AG04450 (cell line): ENCODE measurements around the gene NACC2. TPM values are rescaled to one million over a fixed set of nuclear protein-coding genes. Genes with fewer than 3 reads are reported as not detected.

ENCODE experiments used
- CTCF ChIA-PET: fragments of 300-600, 350-600 bp; formaldehyde crosslinking; extraction: SDS; loops from one replicate; lab custom pipeline; 2022; ENCODE audit warnings: antibody characterized with exemption, inconsistent platforms; lab: Charles Lee
- POLR2A ChIA-PET: fragments of 350-600 bp; formaldehyde crosslinking; extraction: SDS; loops from one replicate; lab custom pipeline; 2021; ENCODE audit warnings: antibody characterized with exemption, inconsistent platforms; lab: Yijun Ruan, JAX
- DNase-seq: peaks from one replicate; pipeline ENCODE4 v3.0.0-alpha.2; 2011; ENCODE audit warnings: low read depth, low spot score
- H3K27ac ChIP-seq: one replicate; pipeline ENCODE4 v1.5.1; 2012; ENCODE audit warnings: low read depth, low read length, control low read depth
- H3K27me3 ChIP-seq: one replicate; pipeline ENCODE4 v1.6.0; 2012; ENCODE audit warnings: low read length; ENCODE audit not compliant: control insufficient read depth, insufficient read depth
- H3K4me3 ChIP-seq: 2 replicates; pipeline ENCODE4 v1.5.1; 2011; ENCODE audit warnings: mild to moderate bottlenecking, low read depth, low read length, control low read depth
- H3K9me3 ChIP-seq: 2 replicates; pipeline ENCODE4 v1.5.1; 2012; ENCODE audit warnings: low read length; ENCODE audit not compliant: control insufficient read depth, insufficient read depth
- CTCF ChIP-seq: IDR thresholded peaks from 2 replicates; pipeline ENCODE4 v1.5.1; 2011; ENCODE audit warnings: low read depth, low read length, control low read depth, inconsistent platforms
- polyA plus RNA-seq: library from polyadenylated mRNA; depleted of rRNA; stranded (reverse); fragments of >200 nt; gene quantifications from 2 replicates; pipeline ENCODE4 v1.2.3, GENCODE V29; 2011

The NACC2 gene
- polyA plus RNA-seq, 1 experiment = 11.7 TPM

- Histone ChIP-seq H3K4me3 (no peak overlapping the region), H3K27me3 (peaks cover 43% of the 10 kb centered on the region), H3K9me3 (no peaks in the 10 kb centered on the region; the same call in 1 of the 2 replicates), H3K27ac (no peak overlapping the region)
- no peak for DNase-seq
- no peak for TF ChIP-seq CTCF
- CTCF ChIA-PET = interaction anchor here (1.3 kb wide), 1 partner anchor 33 kb away, joined by 3 read pairs; no protein-coding TSS in a partner anchor
- POLR2A ChIA-PET = no interaction called here
These were observed 42.5 kb upstream of the NACC2 start for GRCh38 chr9:136137321-136138265.

DNA sequence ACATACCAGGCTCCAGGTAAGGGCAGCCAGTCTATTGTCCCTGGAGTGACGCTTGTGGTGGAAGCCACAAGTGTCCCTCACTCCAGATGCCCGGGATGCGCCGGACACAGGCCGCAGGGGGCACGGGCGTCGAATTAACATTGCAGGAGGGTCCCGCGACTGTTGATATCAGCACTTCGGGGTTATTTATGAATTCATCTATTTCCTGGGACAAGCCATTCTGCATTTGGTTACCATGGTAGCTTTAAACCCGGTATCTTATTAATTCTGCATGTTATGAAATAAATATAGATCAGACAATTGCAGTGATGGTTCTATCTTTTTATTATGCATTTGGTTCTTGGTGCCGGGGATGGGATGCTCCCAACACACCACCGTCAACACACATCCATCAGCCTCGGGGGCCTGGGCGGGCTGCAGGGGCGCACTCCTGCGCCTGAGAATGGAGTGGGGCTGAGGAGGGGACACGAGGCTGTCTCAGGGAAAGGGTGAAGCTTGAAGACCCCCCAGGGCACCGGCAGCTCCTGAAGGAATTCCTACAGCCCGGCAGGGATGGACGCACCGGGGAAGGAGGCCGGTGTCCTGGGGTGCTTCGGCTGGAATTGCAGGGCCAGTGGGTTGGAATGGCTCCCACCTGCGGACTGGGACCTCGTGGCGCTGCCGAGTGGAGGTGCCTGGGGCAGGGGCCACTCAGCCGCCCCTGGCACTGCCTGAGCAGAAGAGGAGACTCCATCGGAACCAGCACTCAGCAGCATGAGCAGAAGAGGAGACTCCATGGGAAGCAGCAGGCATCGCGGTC lies 41.2 kb upstream of the NACC2 start:
- CTCF ChIA-PET = interaction anchor here (1.4 kb wide), 1 partner anchor 147 kb away, joined by 5 read pairs; no protein-coding TSS in a partner anchor
- H3K27ac ChIP-seq = no peak overlapping the region
- peaks cover 49% of the 10 kb centered on the region for H3K27me3 ChIP-seq
- DNase-seq = no peak
- TF ChIP-seq CTCF = no peak
- H3K4me3 ChIP-seq = no peak overlapping the region
- H3K9me3 ChIP-seq = no peaks in the 10 kb centered on the region; the same call in 1 of the 2 replicates
- POLR2A ChIA-PET = no interaction called here

DNA sequence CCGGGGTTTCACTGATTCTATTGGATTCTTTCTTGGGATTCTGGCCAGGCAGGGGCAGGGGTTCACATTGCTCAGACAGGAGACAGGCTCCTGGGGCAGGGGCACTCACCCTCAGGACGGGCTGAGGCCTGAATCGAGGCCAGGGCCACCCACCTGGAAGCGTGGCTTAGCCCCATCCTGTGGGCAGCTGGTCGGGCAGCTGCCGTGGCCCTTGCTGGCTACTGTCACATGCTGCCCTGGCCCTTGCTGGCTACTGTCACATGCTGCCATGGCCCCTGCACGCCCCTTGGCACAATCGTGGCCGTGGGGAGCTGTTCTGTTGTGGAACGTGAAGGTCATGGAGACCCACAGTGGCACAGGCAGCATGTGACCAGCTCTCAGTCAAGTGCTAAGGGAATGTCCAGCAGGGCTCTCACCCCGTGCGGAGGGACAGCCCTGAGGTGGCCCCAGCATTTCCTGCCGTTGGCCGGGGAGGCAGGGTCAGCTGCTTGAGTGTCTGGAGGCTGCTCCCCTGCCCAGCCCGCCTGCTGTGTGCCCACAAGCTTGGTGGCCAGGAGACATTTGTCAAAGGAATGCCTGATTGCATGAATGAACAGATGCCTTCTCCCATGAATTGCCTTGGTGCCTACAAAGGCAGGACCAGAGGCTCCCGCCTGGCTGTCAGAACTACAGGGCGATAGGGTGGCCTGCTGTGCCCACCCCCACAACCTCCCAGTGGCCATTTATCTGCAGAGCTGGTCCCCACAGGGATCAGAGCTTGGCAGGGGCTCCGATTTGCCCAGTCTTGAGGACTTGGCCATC lies 40.4 kb upstream of the NACC2 start:
- CTCF ChIA-PET = interaction anchor here (1.2 to 1.4 kb wide), 2 partner anchors 77 to 148 kb away, joined by 3 to 5 read pairs; no protein-coding TSS in a partner anchor

GRCh38 chr9:136133959-136134484 lies 38.9 kb upstream of the NACC2 start:
- no peak overlapping the region for H3K27ac ChIP-seq
- POLR2A ChIA-PET = no interaction called here
- no peaks in the 10 kb centered on the region; the same call in 1 of the 2 replicates for H3K9me3 ChIP-seq
- no peak overlapping the region for H3K4me3 ChIP-seq
- H3K27me3 ChIP-seq = peaks cover 62% of the 10 kb centered on the region
- CTCF ChIA-PET = interaction anchor here (0.7 to 0.8 kb wide), 3 partner anchors 10 to 12 kb away, joined by 3 to 4 read pairs (median 3); no protein-coding TSS in a partner anchor
- no peak for DNase-seq
- no peak for TF ChIP-seq CTCF

More for the DNA sequence above, 40.4 kb upstream of the NACC2 start:
- POLR2A ChIA-PET = no interaction called here
- Histone ChIP-seq H3K4me3 (no peak overlapping the region), H3K27ac (no peak overlapping the region), H3K9me3 (no peaks in the 10 kb centered on the region; the same call in 1 of the 2 replicates), H3K27me3 (peaks cover 57% of the 10 kb centered on the region)
- DNase-seq = no peak
- TF ChIP-seq CTCF = no peak
